ENCODE data around the gene ABO. TPM values are rescaled to one million over a fixed set of nuclear protein-coding genes. Genes with fewer than 3 reads are reported as not detected.
"Not testable (repeated sequence)": the region's sequence is repeated elsewhere in the genome, so short reads cannot be mapped to it uniquely, and the experiment has no call there.

The ABO gene
- total and polyA plus RNA-seq, 8 donors, result 2.6 to 7.9 (median 5.0) TPM

GRCh38 chr9:133226219-133227171, 48.5 kb downstream of the ABO start:
- peak in 1 of 4 donors; percentile 27 for DNase-seq
- TF ChIP-seq CTCF (IDR thresholded peaks at IDR 0.05), result no peak
- intact Hi-C loops (cut with DNase I), result no loop called here
- H3K27me3 ChIP-seq, result peaks cover 0 to 28% of the 10 kb centered on the region in 2 donors
- ATAC-seq, result no peak
- H3K36me3 ChIP-seq, result no peaks in the 10 kb centered on the region
- H3K27ac ChIP-seq, result no peak overlapping the region
- H3K4me1 ChIP-seq, result no peaks in the 10 kb centered on the region
- no peak overlapping the region for H3K4me3 ChIP-seq
- H3K9me3 ChIP-seq, result no peaks in the 10 kb centered on the region

- no peak overlapping the region for H3K4me3 ChIP-seq
- ATAC-seq (no peak), DNase-seq (peak in 2 of 4 donors; percentile 25 to 68)
- H3K9me3 ChIP-seq, result no peaks in the 10 kb centered on the region
- TF ChIP-seq CTCF (IDR thresholded peaks at IDR 0.05), result no peak
- intact Hi-C loops (cut with DNase I), result no loop called here
- H3K36me3 ChIP-seq, result no peaks in the 10 kb centered on the region
- no peaks in the 10 kb centered on the region for H3K4me1 ChIP-seq
- peaks cover 0 to 28% of the 10 kb centered on the region in 2 donors for H3K27me3 ChIP-seq
- H3K27ac ChIP-seq, result no peak overlapping the region
These were observed 49.6 kb downstream of the ABO start for GRCh38 chr9:133225171-133226011.

DNA sequence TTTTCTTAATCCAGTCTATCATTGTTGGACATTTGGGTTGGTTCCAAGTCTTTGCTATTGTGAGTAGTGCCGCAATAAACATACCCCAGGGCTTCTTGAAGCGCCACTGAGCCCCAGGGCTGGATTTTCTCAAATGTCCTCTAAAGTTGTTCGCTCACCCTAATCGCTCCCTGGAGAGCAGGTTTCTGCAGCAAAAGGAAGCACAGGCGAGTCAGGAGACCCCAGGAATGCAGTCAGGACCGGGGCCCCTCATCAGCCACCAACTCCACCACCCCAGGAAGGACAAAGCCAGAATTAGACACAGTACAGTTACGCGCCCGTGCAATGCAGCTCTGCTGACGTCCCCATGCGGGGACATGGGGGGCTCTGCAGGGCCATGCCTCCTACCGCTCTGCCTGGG, 50.2 kb downstream of the ABO start:
- H3K27me3 ChIP-seq, result peaks cover 0 to 29% of the 10 kb centered on the region in 2 donors
- peak in 1 of 4 donors; percentile 25 for DNase-seq
- no peak overlapping the region for H3K27ac ChIP-seq
- TF ChIP-seq CTCF (IDR thresholded peaks at IDR 0.05), result no peak
- H3K4me3 ChIP-seq, result no peak overlapping the region
- ATAC-seq, result no peak
- H3K9me3 ChIP-seq, result no peaks in the 10 kb centered on the region
- no peaks in the 10 kb centered on the region for H3K36me3 ChIP-seq
- no peaks in the 10 kb centered on the region for H3K4me1 ChIP-seq
- intact Hi-C loops (cut with DNase I), result no loop called here

DNA sequence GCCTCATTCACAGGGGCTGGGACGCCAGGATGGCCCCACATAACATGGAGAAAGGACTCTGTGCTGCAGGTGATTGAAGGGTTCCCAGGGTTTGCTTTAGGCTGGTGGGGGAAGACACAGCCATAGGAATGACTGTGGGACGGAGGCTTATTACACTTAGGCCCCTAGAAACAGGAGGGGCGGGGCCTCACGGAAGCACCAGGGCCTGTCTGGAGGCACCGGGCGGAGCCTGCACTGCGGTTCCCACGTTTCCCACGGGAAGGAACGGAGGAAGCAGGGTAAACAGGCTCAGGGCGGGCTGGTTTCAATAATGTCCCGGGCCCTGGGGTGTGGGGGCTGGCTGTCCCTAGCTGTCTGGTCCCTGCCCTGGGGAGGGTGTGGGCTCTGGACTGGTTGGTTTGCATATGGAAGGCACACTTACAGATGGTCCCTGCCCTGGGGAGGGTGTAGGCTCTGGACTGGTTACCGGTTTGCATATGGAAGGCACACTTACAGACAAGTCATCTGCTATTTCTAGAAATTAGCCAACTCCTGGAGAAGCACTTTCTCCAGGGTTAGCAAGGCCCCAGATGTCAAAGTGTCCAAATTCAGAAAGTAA, 51.7 kb downstream of the ABO start:
- ATAC-seq, result not testable (repeated sequence)

GRCh38 chr9:133221994-133222393, 53.0 kb downstream of the ABO start:
- DNase-seq, result peak in 2 of 4 donors; percentile 11 to 35
- H3K4me1 ChIP-seq; H3K9me3 ChIP-seq; H3K36me3 ChIP-seq; ATAC-seq; intact Hi-C loops (cut with DNase I); H3K4me3 ChIP-seq; H3K27ac ChIP-seq: not testable (repeated sequence)
- H3K27me3 ChIP-seq, result peaks cover 0 to 26% of the 10 kb centered on the region in 2 donors

More for the DNA sequence above, 51.7 kb downstream of the ABO start:
- H3K9me3 ChIP-seq; intact Hi-C loops (cut with DNase I); H3K27ac ChIP-seq; H3K36me3 ChIP-seq; H3K4me3 ChIP-seq; H3K4me1 ChIP-seq: not testable (repeated sequence)
- H3K27me3 ChIP-seq, result peaks cover 0 to 33% of the 10 kb centered on the region in 2 donors
- DNase-seq, result peak in 2 of 4 donors; percentile 8 to 41
